ENCODE measurements around the gene NUDT5.

DNA sequence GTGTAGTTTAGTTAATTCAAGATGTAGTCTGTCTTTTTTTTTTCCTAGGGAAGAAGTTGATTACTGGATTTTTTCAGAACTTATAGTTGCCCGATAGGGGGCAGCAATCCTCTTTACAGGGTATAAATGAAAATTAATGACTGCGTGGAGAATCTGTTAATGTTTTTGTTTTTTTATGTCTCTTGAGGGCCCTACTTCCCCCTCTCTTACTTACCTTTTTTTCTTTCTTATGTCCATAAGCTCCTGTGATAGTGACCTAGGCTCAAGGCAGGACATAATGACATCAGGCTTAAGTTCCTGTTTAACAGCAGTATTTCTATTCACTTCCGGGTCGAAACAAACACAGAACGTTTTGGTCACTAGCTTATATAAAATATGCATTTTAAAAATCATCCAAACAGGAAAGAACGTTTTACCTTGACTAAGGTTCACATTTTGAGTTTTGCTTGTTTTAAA, 19.1 kb upstream of the NUDT5 start:
- TF ChIP-seq POLR2A (IDR thresholded peaks at IDR 0.05): no peak
- TF ChIP-seq, protein P1, sequence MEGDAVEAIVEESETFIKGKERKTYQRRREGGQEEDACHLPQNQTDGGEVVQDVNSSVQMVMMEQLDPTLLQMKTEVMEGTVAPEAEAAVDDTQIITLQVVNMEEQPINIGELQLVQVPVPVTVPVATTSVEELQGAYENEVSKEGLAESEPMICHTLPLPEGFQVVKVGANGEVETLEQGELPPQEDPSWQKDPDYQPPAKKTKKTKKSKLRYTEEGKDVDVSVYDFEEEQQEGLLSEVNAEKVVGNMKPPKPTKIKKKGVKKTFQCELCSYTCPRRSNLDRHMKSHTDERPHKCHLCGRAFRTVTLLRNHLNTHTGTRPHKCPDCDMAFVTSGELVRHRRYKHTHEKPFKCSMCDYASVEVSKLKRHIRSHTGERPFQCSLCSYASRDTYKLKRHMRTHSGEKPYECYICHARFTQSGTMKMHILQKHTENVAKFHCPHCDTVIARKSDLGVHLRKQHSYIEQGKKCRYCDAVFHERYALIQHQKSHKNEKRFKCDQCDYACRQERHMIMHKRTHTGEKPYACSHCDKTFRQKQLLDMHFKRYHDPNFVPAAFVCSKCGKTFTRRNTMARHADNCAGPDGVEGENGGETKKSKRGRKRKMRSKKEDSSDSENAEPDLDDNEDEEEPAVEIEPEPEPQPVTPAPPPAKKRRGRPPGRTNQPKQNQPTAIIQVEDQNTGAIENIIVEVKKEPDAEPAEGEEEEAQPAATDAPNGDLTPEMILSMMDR (IDR thresholded peaks at IDR 0.05): no peak

All from lower leg skin (tissue), 3 donors.